ENCODE data around the gene DNAJC27. TPM values are rescaled to one million over a fixed set of nuclear protein-coding genes. Genes with fewer than 3 reads are reported as not detected.

DNAJC27 gene
- total and polyA plus RNA-seq, 4 experiments from 2014 or later, result 3.1 to 14.2 (median 8.5) TPM

- Mint-ChIP-seq H3K27ac (peak overlapping the region; percentile 100), H3K27me3 (no peaks in the 10 kb centered on the region), H3K4me3 (peak overlapping the region; percentile 97 to 99 (median 98)), H3K36me3 (peaks cover 9 to 27% of the 10 kb centered on the region in 2 donors), H3K4me1 (peaks cover 9 to 33% (median 20%) of the 10 kb centered on the region in 4 donors), H3K9me3 (no peaks in the 10 kb centered on the region)
- DNase-seq, result no peak
- no peaks in the 10 kb centered on the region for H3K27me3 ChIP-seq (ENCODE audit: insufficient read depth, low read length)
- intact Hi-C loops (cut with micrococcal nuclease), result loop anchor here (1.0 to 10.0 kb wide), 7 partner anchors 71 to 1376 kb away; partner anchors contain the start of genes ADGRF3, CENPO, DNMT3A and EFR3B
- H3K36me3 ChIP-seq (ENCODE audit: insufficient read depth, low read length), result no peaks in the 10 kb centered on the region
- H3K4me3 ChIP-seq (ENCODE audit: low read length in 2 of 2), result peak overlapping the region; percentile 42 to 82
- H3K27ac ChIP-seq (ENCODE audit: low read depth, low read length), result peak overlapping the region; percentile 99
- H3K9me3 ChIP-seq (ENCODE audit: control insufficient read depth in 1 of 2, low read length in 2 of 2), result no peaks in the 10 kb centered on the region
- H3K4me1 ChIP-seq (ENCODE audit: insufficient read depth, low read length), result peaks cover 24% of the 10 kb centered on the region
- ChIA-PET CTCF (ENCODE audit: partially characterized antibody) (no interaction called here), POLR2A (ENCODE audit: partially characterized antibody) (interaction anchor here (0.8 to 1.3 kb wide), 2 partner anchors 44 to 70 kb away, joined by 3 to 4 read pairs; no protein-coding TSS in a partner anchor)
Observed at GRCh38 chr2:24971286-24971535, 544 bp downstream of the DNAJC27 start.

GRCh38 chr2:24970483-24971285, 1.1 kb downstream of the DNAJC27 start:
- H3K36me3 ChIP-seq (ENCODE audit: insufficient read depth, low read length), result no peaks in the 10 kb centered on the region
- H3K27ac ChIP-seq (ENCODE audit: low read depth, low read length), result peak overlapping the region; percentile 99
- Mint-ChIP-seq H3K9me3 (no peaks in the 10 kb centered on the region), H3K27me3 (no peaks in the 10 kb centered on the region), H3K4me3 (peak overlapping the region; percentile 97 to 99 (median 98)), H3K27ac (peak overlapping the region; percentile 100), H3K36me3 (peaks cover 14 to 32% of the 10 kb centered on the region in 2 donors), H3K4me1 (peaks cover 9 to 32% (median 20%) of the 10 kb centered on the region in 4 donors)
- H3K9me3 ChIP-seq (ENCODE audit: control insufficient read depth in 1 of 2, low read length in 2 of 2), result no peaks in the 10 kb centered on the region
- ChIA-PET POLR2A (ENCODE audit: partially characterized antibody) (interaction anchor here (0.7 to 1.3 kb wide), 3 partner anchors 44 to 907 kb away, joined by 3 to 4 read pairs (median 3); no protein-coding TSS in a partner anchor), CTCF (ENCODE audit: partially characterized antibody) (interaction anchor here (0.7 kb wide), 2 partner anchors 145 to 297 kb away, joined by 3 to 4 read pairs; no protein-coding TSS in a partner anchor)
- intact Hi-C loops (cut with micrococcal nuclease), result loop anchor here (1.0 to 10.0 kb wide), 7 partner anchors 72 to 1377 kb away; partner anchors contain the start of genes ADGRF3, CENPO, DNMT3A and EFR3B
- H3K4me1 ChIP-seq (ENCODE audit: insufficient read depth, low read length), result peaks cover 24% of the 10 kb centered on the region
- DNase-seq, result no peak
- no peaks in the 10 kb centered on the region for H3K27me3 ChIP-seq (ENCODE audit: insufficient read depth, low read length)
- peak overlapping the region; percentile 42 to 82 for H3K4me3 ChIP-seq (ENCODE audit: low read length in 2 of 2)

- Mint-ChIP-seq H3K9me3 (no peaks in the 10 kb centered on the region), H3K27ac (peak overlapping the region in 1 of 7 donors; percentile 100), H3K27me3 (no peaks in the 10 kb centered on the region), H3K36me3 (peaks cover 17 to 37% of the 10 kb centered on the region in 2 donors), H3K4me1 (peaks cover 6 to 27% (median 17%) of the 10 kb centered on the region in 4 donors), H3K4me3 (no peak overlapping the region)
- no peak overlapping the region for H3K4me3 ChIP-seq (ENCODE audit: low read length in 2 of 2)
- intact Hi-C loops (cut with micrococcal nuclease), result loop anchor here (5.0 to 10.0 kb wide), 5 partner anchors 243 to 1378 kb away; partner anchors contain the start of genes ADGRF3, DNMT3A, RAB10 and SELENOI
- DNase-seq, result no peak
- H3K27me3 ChIP-seq (ENCODE audit: insufficient read depth, low read length), result no peaks in the 10 kb centered on the region
- peaks cover 24% of the 10 kb centered on the region for H3K4me1 ChIP-seq (ENCODE audit: insufficient read depth, low read length)
- H3K27ac ChIP-seq (ENCODE audit: low read depth, low read length), result no peak overlapping the region
- POLR2A ChIA-PET (ENCODE audit: partially characterized antibody), result no interaction called here
- no peaks in the 10 kb centered on the region for H3K9me3 ChIP-seq (ENCODE audit: control insufficient read depth in 1 of 2, low read length in 2 of 2)
- no peaks in the 10 kb centered on the region for H3K36me3 ChIP-seq (ENCODE audit: insufficient read depth, low read length)
- CTCF ChIA-PET (ENCODE audit: partially characterized antibody), result no interaction called here
Observed at GRCh38 chr2:24969784-24970183, 2.0 kb downstream of the DNAJC27 start.

DNA sequence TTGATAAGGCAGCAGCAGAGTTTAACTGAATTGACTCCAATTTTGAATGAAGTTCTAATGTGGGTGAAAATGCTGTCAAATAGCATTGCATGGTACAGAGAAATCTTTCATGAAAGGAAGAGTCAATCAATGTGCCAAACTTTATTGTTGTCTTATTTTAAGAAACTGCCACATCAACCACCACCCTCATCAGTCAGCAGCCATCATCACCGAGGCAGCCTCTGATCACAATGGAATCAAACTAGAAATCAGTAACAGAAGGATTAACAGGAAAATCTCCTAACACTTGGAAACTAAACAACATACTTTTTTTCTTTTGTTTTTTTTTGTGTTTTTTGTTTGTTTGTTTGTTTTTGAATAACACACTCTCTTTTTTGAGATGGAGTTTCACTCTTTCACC, 9.9 kb downstream of the DNAJC27 start:
- no peak overlapping the region for H3K4me3 Mint-ChIP-seq

DNA sequence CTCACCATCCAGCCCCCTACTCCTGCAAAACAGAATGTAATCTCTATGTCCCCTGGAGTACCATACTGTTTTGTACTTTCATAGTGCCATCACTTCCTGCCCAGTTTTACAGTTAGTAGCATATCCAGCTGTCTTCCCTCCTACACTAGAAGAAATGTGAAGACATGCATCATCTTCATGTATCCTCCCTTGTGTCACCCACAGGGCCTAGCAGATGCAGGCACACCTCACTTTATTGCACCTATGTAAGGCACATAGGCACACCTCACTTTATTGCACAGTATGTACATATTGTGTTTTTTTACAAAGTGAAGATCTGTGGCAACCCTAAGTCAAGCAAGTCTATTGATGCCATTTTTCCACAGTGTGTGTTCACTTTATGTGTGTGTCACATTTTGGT, 12.0 kb downstream of the DNAJC27 start:
- Mint-ChIP-seq H3K4me1 (peaks cover 7 to 11% (median 8%) of the 10 kb centered on the region in 4 donors), H3K27me3 (no peaks in the 10 kb centered on the region), H3K4me3 (no peak overlapping the region), H3K36me3 (peaks cover 88 to 89% of the 10 kb centered on the region in 2 donors), H3K27ac (peak overlapping the region in 2 of 7 donors; percentile 17 to 27), H3K9me3 (peaks cover 0 to 19% (median 11%) of the 10 kb centered on the region in 8 donors)
- DNase-seq, result no peak
- Histone ChIP-seq H3K27me3 (ENCODE audit: insufficient read depth, low read length) (no peaks in the 10 kb centered on the region), H3K4me1 (ENCODE audit: insufficient read depth, low read length) (no peaks in the 10 kb centered on the region), H3K9me3 (ENCODE audit: control insufficient read depth in 1 of 2, low read length in 2 of 2) (peaks cover 0 to 3% of the 10 kb centered on the region in 2 donors), H3K4me3 (ENCODE audit: low read length in 2 of 2) (no peak overlapping the region), H3K36me3 (ENCODE audit: insufficient read depth, low read length) (peaks cover 43% of the 10 kb centered on the region), H3K27ac (ENCODE audit: low read depth, low read length) (no peak overlapping the region)
- ChIA-PET POLR2A (ENCODE audit: partially characterized antibody) (no interaction called here), CTCF (ENCODE audit: partially characterized antibody) (no interaction called here)
- intact Hi-C loops (cut with micrococcal nuclease), result no loop called here

More for the DNA sequence above, 9.9 kb downstream of the DNAJC27 start:
- Histone ChIP-seq H3K9me3 (ENCODE audit: control insufficient read depth in 1 of 2, low read length in 2 of 2) (no peaks in the 10 kb centered on the region), H3K4me3 (ENCODE audit: low read length in 2 of 2) (no peak overlapping the region), H3K27me3 (ENCODE audit: insufficient read depth, low read length) (no peaks in the 10 kb centered on the region), H3K27ac (ENCODE audit: low read depth, low read length) (no peak overlapping the region), H3K4me1 (ENCODE audit: insufficient read depth, low read length) (no peaks in the 10 kb centered on the region), H3K36me3 (ENCODE audit: insufficient read depth, low read length) (peaks cover 23% of the 10 kb centered on the region)
- H3K27me3 Mint-ChIP-seq, result no peaks in the 10 kb centered on the region
- no peaks in the 10 kb centered on the region for H3K9me3 Mint-ChIP-seq
- no peak for DNase-seq
- H3K27ac Mint-ChIP-seq, result peak overlapping the region in 1 of 7 donors; percentile 79
- H3K4me1 Mint-ChIP-seq, result peaks cover 7 to 11% (median 8%) of the 10 kb centered on the region in 4 donors
- ChIA-PET POLR2A (ENCODE audit: partially characterized antibody) (no interaction called here), CTCF (ENCODE audit: partially characterized antibody) (no interaction called here)
- H3K36me3 Mint-ChIP-seq, result peaks cover 80 to 82% of the 10 kb centered on the region in 2 donors
- intact Hi-C loops (cut with micrococcal nuclease), result no loop called here

DNA sequence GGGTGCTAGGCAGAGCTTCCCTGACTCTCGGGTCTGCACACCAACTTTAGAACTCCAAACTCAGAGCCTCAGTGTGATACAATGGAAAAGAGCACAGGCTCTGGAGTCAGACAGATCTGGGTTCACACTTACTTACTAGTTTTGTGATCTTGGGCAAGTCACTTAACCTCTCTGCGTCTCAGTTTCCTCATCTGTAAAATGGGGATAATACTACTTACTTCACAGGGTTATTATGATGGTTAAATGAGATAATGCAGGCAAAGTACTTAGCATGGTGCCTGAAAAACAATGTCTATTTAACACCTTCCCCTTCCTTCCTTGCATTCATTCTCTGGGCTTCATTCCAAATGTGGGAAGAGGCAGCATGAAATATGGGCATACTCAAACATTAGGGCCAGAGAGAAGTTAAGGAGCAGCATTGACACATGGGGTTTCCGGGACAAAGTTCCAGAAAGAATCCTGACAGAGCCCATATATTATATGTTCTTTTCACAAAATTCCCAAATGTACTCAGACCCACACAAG, 13.3 kb downstream of the DNAJC27 start:
- ChIA-PET CTCF (ENCODE audit: partially characterized antibody) (no interaction called here), POLR2A (ENCODE audit: partially characterized antibody) (no interaction called here)
- peaks cover 0 to 19% (median 12%) of the 10 kb centered on the region in 8 donors for H3K9me3 Mint-ChIP-seq
- H3K27ac Mint-ChIP-seq, result peak overlapping the region in 1 of 7 donors; percentile 13
- Histone ChIP-seq H3K9me3 (ENCODE audit: control insufficient read depth in 1 of 2, low read length in 2 of 2) (peaks cover 0 to 3% of the 10 kb centered on the region in 2 donors), H3K4me1 (ENCODE audit: insufficient read depth, low read length) (no peaks in the 10 kb centered on the region), H3K27ac (ENCODE audit: low read depth, low read length) (no peak overlapping the region), H3K27me3 (ENCODE audit: insufficient read depth, low read length) (no peaks in the 10 kb centered on the region), H3K4me3 (ENCODE audit: low read length in 2 of 2) (no peak overlapping the region), H3K36me3 (ENCODE audit: insufficient read depth, low read length) (peaks cover 46% of the 10 kb centered on the region)
- intact Hi-C loops (cut with micrococcal nuclease), result no loop called here
- H3K4me1 Mint-ChIP-seq, result peaks cover 6 to 10% (median 8%) of the 10 kb centered on the region in 4 donors
- DNase-seq, result no peak
- no peak overlapping the region for H3K4me3 Mint-ChIP-seq
- peaks cover 91 to 93% of the 10 kb centered on the region in 2 donors for H3K36me3 Mint-ChIP-seq
- no peaks in the 10 kb centered on the region for H3K27me3 Mint-ChIP-seq

DNA sequence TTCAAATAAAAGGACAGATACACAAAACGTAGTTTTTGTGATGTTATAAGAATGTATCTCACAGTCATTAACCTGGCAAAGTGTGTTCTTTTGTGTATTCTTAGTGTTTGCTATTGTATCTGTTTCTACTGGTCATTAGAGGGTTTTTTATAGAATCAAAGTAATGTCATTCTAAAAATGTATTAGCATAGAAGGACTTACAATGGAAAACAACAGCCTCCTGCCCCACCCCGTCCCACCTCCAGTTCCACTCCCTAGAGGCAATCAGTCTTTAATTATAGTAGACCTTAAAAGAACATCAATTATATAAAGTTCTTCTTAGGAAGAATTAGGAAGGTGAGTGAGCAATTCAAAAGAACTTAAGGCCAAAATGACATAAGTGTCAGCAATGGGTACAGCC, 13.8 kb downstream of the DNAJC27 start:
- no peaks in the 10 kb centered on the region for H3K4me1 ChIP-seq (ENCODE audit: insufficient read depth, low read length)
- peaks cover 0 to 3% of the 10 kb centered on the region in 2 donors for H3K9me3 ChIP-seq (ENCODE audit: control insufficient read depth in 1 of 2, low read length in 2 of 2)
- peaks cover 43% of the 10 kb centered on the region for H3K36me3 ChIP-seq (ENCODE audit: insufficient read depth, low read length)
- Mint-ChIP-seq H3K4me3 (no peak overlapping the region), H3K27ac (no peak overlapping the region), H3K4me1 (peaks cover 6 to 10% (median 8%) of the 10 kb centered on the region in 4 donors), H3K36me3 (peaks cover 90 to 91% of the 10 kb centered on the region in 2 donors), H3K9me3 (peaks cover 0 to 19% (median 12%) of the 10 kb centered on the region in 8 donors), H3K27me3 (no peaks in the 10 kb centered on the region)
- no peak for DNase-seq
- intact Hi-C loops (cut with micrococcal nuclease), result no loop called here
- ChIA-PET CTCF (ENCODE audit: partially characterized antibody) (no interaction called here), POLR2A (ENCODE audit: partially characterized antibody) (interaction anchor here (0.7 kb wide), 1 partner anchor 14 kb away, joined by 3 read pairs; no protein-coding TSS in a partner anchor)
- no peak overlapping the region for H3K4me3 ChIP-seq (ENCODE audit: low read length in 2 of 2)
- H3K27me3 ChIP-seq (ENCODE audit: insufficient read depth, low read length), result no peaks in the 10 kb centered on the region
- H3K27ac ChIP-seq (ENCODE audit: low read depth, low read length), result no peak overlapping the region

All from CD4-positive, alpha-beta memory T cell (primary cell).